Stimulated activated CD8-positive, alpha-beta memory T cell treated with anti-CD3 and anti-CD28 coated beads, Interleukin-4, amount 100 ng/mL, for 4 hours (primary cell): Measurements from ENCODE around the gene DIAPH2.

Experiments used
- DNase-seq, 2 donors: peaks; one replicate each; pipeline ENCODE4 v3.0.0-alpha.2; 2020; ENCODE audit warnings: low read depth in 2 of 2, low spot score in 1 of 2

The DIAPH2 gene

GRCh38 chrX:97446298-97446882 lies 761.7 kb downstream of the DIAPH2 start:
- no peak for DNase-seq

GRCh38 chrX:97447306-97447705 lies 762.7 kb downstream of the DIAPH2 start:
- no peak for DNase-seq

- DNase-seq = no peak
Observed at GRCh38 chrX:97452283-97452682, 767.6 kb downstream of the DIAPH2 start.

- no peak for DNase-seq
Observed at GRCh38 chrX:97461763-97462162, 777.1 kb downstream of the DIAPH2 start.

GRCh38 chrX:97471071-97471470 lies 786.4 kb downstream of the DIAPH2 start:
- no peak for DNase-seq

- no peak for DNase-seq
Observed at GRCh38 chrX:97474933-97475332, 790.3 kb downstream of the DIAPH2 start.

- DNase-seq = no peak
Observed at GRCh38 chrX:97479106-97479890, 794.7 kb downstream of the DIAPH2 start.

- DNase-seq = no peak
Observed at GRCh38 chrX:97481228-97481627, 796.6 kb downstream of the DIAPH2 start.

GRCh38 chrX:97482666-97483300 lies 798.1 kb downstream of the DIAPH2 start:
- no peak for DNase-seq

- DNase-seq = no peak
Observed at GRCh38 chrX:97490656-97491055, 806.0 kb downstream of the DIAPH2 start.

GRCh38 chrX:97494756-97495372 lies 810.2 kb downstream of the DIAPH2 start:
- DNase-seq = no peak

GRCh38 chrX:97498093-97498492 lies 813.5 kb downstream of the DIAPH2 start:
- DNase-seq = no peak

GRCh38 chrX:97504431-97504830 lies 819.8 kb downstream of the DIAPH2 start:
- no peak for DNase-seq

- no peak for DNase-seq
Observed at GRCh38 chrX:97517763-97518162, 833.1 kb downstream of the DIAPH2 start.

GRCh38 chrX:97522307-97522706 lies 837.7 kb downstream of the DIAPH2 start:
- DNase-seq = no peak

- no peak for DNase-seq
Observed at GRCh38 chrX:97524340-97524739, 839.7 kb downstream of the DIAPH2 start.

GRCh38 chrX:97524997-97525396 lies 840.4 kb downstream of the DIAPH2 start:
- no peak for DNase-seq

- no peak for DNase-seq
Observed at GRCh38 chrX:97525981-97526380, 841.3 kb downstream of the DIAPH2 start.

GRCh38 chrX:97527725-97528124 lies 843.1 kb downstream of the DIAPH2 start:
- no peak for DNase-seq

GRCh38 chrX:97529536-97530200 lies 845.0 kb downstream of the DIAPH2 start:
- no peak for DNase-seq

GRCh38 chrX:97531825-97532224 lies 847.2 kb downstream of the DIAPH2 start:
- no peak for DNase-seq
